NCI-H187 (cell line): ENCODE results near the gene GPC1.
"Not testable (repeated sequence)": the region's sequence is repeated elsewhere in the genome, so short reads cannot be mapped to it uniquely, and the experiment has no call there.

Experiments used
- DNase-seq, 2 experiments: peaks; one replicate each; lab custom pipeline; 2025; lab: John Stamatoyannopoulos, UW

The GPC1 gene

GRCh38 chr2:240435457-240435947 is at the start of gene GPC1:
Gene GPC1, plus strand, starts transcription at chr2:240435663. Its CDS starts 256 bp downstream, at chr2:240435919.
- peak; percentile 3 to 63 for DNase-seq

- DNase-seq = no peak
Observed at GRCh38 chr2:240386326-240386725, 49.1 kb upstream of the GPC1 start.

GRCh38 chr2:240386743-240387142 is 48.7 kb upstream of the GPC1 start:
- not testable (repeated sequence) for DNase-seq

- no peak for DNase-seq
Observed at GRCh38 chr2:240387325-240387668, 48.2 kb upstream of the GPC1 start.

- no peak for DNase-seq
Observed at GRCh38 chr2:240387669-240388358, 47.6 kb upstream of the GPC1 start.

- DNase-seq = no peak
Observed at GRCh38 chr2:240388471-240389301, 46.8 kb upstream of the GPC1 start.

GRCh38 chr2:240389302-240389805 is 46.1 kb upstream of the GPC1 start:
- no peak for DNase-seq

GRCh38 chr2:240390091-240391073 is 45.1 kb upstream of the GPC1 start:
- no peak for DNase-seq

- DNase-seq = no peak
Observed at GRCh38 chr2:240391111-240392051, 44.1 kb upstream of the GPC1 start.

GRCh38 chr2:240392084-240392947 is 43.1 kb upstream of the GPC1 start:
- DNase-seq = no peak

GRCh38 chr2:240392948-240393830 is 42.3 kb upstream of the GPC1 start:
- DNase-seq = no peak

GRCh38 chr2:240393831-240394410 is 41.5 kb upstream of the GPC1 start:
- no peak for DNase-seq

GRCh38 chr2:240394549-240394948 is 40.9 kb upstream of the GPC1 start:
- no peak for DNase-seq

- DNase-seq = no peak
Observed at GRCh38 chr2:240395448-240395847, 40.0 kb upstream of the GPC1 start.

GRCh38 chr2:240395896-240396622 is 39.4 kb upstream of the GPC1 start:
- DNase-seq = no peak

- DNase-seq = no peak
Observed at GRCh38 chr2:240396623-240397541, 38.6 kb upstream of the GPC1 start.

GRCh38 chr2:240397542-240397916 is 37.9 kb upstream of the GPC1 start:
- DNase-seq = no peak
